ENCODE results near the gene B4GALNT2. TPM values are rescaled to one million over a fixed set of nuclear protein-coding genes. Genes with fewer than 3 reads are reported as not detected.

Gene B4GALNT2
- polyA plus RNA-seq, 1 donor from 2014 or later: not detected

- no peaks in the 10 kb centered on the region for H3K79me2 ChIP-seq (replicated peaks; ENCODE audit: insufficient read depth, low read length)
- H3K9ac ChIP-seq (ENCODE audit: low read length): no peak overlapping the region
- no peaks in the 10 kb centered on the region for H3K9me3 ChIP-seq (ENCODE audit: low read length)
- no peaks in the 10 kb centered on the region for H3K27me3 ChIP-seq (ENCODE audit: insufficient read depth, low read depth, low read length)
- H2AFZ ChIP-seq (ENCODE audit: low read depth, low read length): no peak overlapping the region
- TF ChIP-seq MXI1 (conservative IDR thresholded peaks at IDR 0.05; ENCODE audit: poor library complexity, severe bottlenecking): no peak
- TF ChIP-seq TAF1 (IDR thresholded peaks at IDR 0.05; ENCODE audit: low read depth): no peak
- no peak for TF ChIP-seq REST (IDR thresholded peaks at IDR 0.05; ENCODE audit: borderline replicate concordance)
- TF ChIP-seq RAD21 (conservative IDR thresholded peaks at IDR 0.05): no peak
- TF ChIP-seq CTCF (IDR thresholded peaks at IDR 0.05; ENCODE audit: poor library complexity, severe bottlenecking): no peak
- TF ChIP-seq EP300 (conservative IDR thresholded peaks at IDR 0.05; ENCODE audit: poor library complexity, severe bottlenecking): no peak
- no peak for TF ChIP-seq EZH2 (IDR thresholded peaks at IDR 0.05; ENCODE audit: borderline replicate concordance, insufficient read depth, low read length, poor library complexity, severe bottlenecking)
- TF ChIP-seq SMC3 (conservative IDR thresholded peaks at IDR 0.05; ENCODE audit: poor library complexity): no peak
- TF ChIP-seq POLR2AphosphoS5 (IDR thresholded peaks at IDR 0.05): no peak
- no peak overlapping the region for H3K4me2 ChIP-seq (ENCODE audit: low read length)
- no peak overlapping the region for H3K4me3 ChIP-seq (ENCODE audit: low read length)
- no peaks in the 10 kb centered on the region for H3K9me2 ChIP-seq (ENCODE audit: insufficient read depth, low read length)
- no peaks in the 10 kb centered on the region for H3F3A ChIP-seq (ENCODE audit: insufficient read depth, low read length, poor library complexity, severe bottlenecking)
- no peaks in the 10 kb centered on the region for H3K36me3 ChIP-seq (ENCODE audit: insufficient read depth, low read length)
- no peaks in the 10 kb centered on the region for H4K20me1 ChIP-seq (ENCODE audit: insufficient read depth)
- no peak overlapping the region for H3K27ac ChIP-seq (ENCODE audit: low read length)
Observed at GRCh38 chr17:49086649-49087048, 45.9 kb upstream of the B4GALNT2 start.

DNA sequence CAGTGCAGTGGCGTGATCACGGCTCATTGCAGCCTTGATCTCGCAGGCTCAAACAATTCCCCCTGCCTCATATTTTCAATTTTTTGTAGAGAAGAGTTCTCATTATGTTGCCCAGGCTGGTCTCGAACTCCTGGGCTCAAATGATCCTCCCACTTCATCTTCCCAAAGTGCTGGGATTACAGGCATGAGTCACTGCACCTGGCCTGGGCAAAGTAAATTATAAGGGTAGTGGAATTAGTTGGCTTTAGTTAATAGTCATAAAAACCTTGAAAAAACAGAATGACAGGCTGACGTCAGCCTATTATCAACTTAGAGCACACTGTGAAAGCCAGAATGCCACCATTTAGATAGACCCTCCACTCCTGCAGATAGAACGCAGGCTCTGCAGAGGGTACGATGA lies 43.5 kb upstream of the B4GALNT2 start:
- no peak overlapping the region for H3K27ac ChIP-seq (ENCODE audit: low read length)
- TF ChIP-seq REST (IDR thresholded peaks at IDR 0.05; ENCODE audit: borderline replicate concordance): no peak
- no peak for TF ChIP-seq SMC3 (conservative IDR thresholded peaks at IDR 0.05; ENCODE audit: poor library complexity)
- no peak for TF ChIP-seq TAF1 (IDR thresholded peaks at IDR 0.05; ENCODE audit: low read depth)
- TF ChIP-seq RAD21 (conservative IDR thresholded peaks at IDR 0.05): no peak
- TF ChIP-seq EZH2 (IDR thresholded peaks at IDR 0.05; ENCODE audit: borderline replicate concordance, insufficient read depth, low read length, poor library complexity, severe bottlenecking): no peak
- no peak for TF ChIP-seq POLR2AphosphoS5 (IDR thresholded peaks at IDR 0.05)
- no peak for TF ChIP-seq CTCF (IDR thresholded peaks at IDR 0.05; ENCODE audit: poor library complexity, severe bottlenecking)
- no peak for TF ChIP-seq MXI1 (conservative IDR thresholded peaks at IDR 0.05; ENCODE audit: poor library complexity, severe bottlenecking)

More for the DNA sequence above, 43.5 kb upstream of the B4GALNT2 start:
- no peaks in the 10 kb centered on the region for H3K27me3 ChIP-seq (ENCODE audit: insufficient read depth, low read depth, low read length)
- no peaks in the 10 kb centered on the region for H3K36me3 ChIP-seq (ENCODE audit: insufficient read depth, low read length)
- no peak overlapping the region for H3K4me2 ChIP-seq (ENCODE audit: low read length)
- H3K4me3 ChIP-seq (ENCODE audit: low read length): no peak overlapping the region
- no peaks in the 10 kb centered on the region for H3F3A ChIP-seq (ENCODE audit: insufficient read depth, low read length, poor library complexity, severe bottlenecking)
- no peaks in the 10 kb centered on the region for H4K20me1 ChIP-seq (ENCODE audit: insufficient read depth)
- H3K9me3 ChIP-seq (ENCODE audit: low read length): no peaks in the 10 kb centered on the region
- no peak overlapping the region for H2AFZ ChIP-seq (ENCODE audit: low read depth, low read length)
- H3K79me2 ChIP-seq (replicated peaks; ENCODE audit: insufficient read depth, low read length): no peaks in the 10 kb centered on the region
- no peaks in the 10 kb centered on the region for H3K9me2 ChIP-seq (ENCODE audit: insufficient read depth, low read length)
- H3K9ac ChIP-seq (ENCODE audit: low read length): no peak overlapping the region
